Putamen (tissue), 1 donor: ENCODE data around the gene PLPP2.

Experiments used
- DNase-seq: peaks from one replicate; pipeline ENCODE4 v3.0.0-alpha.2; 2016; ENCODE audit warnings: low spot score

Gene PLPP2

GRCh38 chr19:315811-316210 lies 24.6 kb upstream of the PLPP2 start:
- DNase-seq = no peak

- no peak for DNase-seq
Measured at GRCh38 chr19:313988-314815, 23.0 kb upstream of the PLPP2 start.

- no peak for DNase-seq
Measured at GRCh38 chr19:313169-313987, 22.2 kb upstream of the PLPP2 start.

GRCh38 chr19:311813-312261 lies 20.6 kb upstream of the PLPP2 start:
- DNase-seq = no peak

GRCh38 chr19:310781-311496 lies 19.7 kb upstream of the PLPP2 start:
- no peak for DNase-seq

- DNase-seq = no peak
Measured at GRCh38 chr19:310141-310651, 19.0 kb upstream of the PLPP2 start.

GRCh38 chr19:309206-309565 lies 18.0 kb upstream of the PLPP2 start:
- DNase-seq = no peak

- DNase-seq = no peak
Measured at GRCh38 chr19:308471-309205, 17.4 kb upstream of the PLPP2 start.

- no peak for DNase-seq
Measured at GRCh38 chr19:307793-308420, 16.7 kb upstream of the PLPP2 start.

GRCh38 chr19:307111-307531 lies 15.9 kb upstream of the PLPP2 start:
- DNase-seq = no peak

- DNase-seq = no peak
Measured at GRCh38 chr19:306151-306900, 15.1 kb upstream of the PLPP2 start.

GRCh38 chr19:305240-306150 lies 14.3 kb upstream of the PLPP2 start:
- no peak for DNase-seq

- DNase-seq = no peak
Measured at GRCh38 chr19:296476-297225, 5.4 kb upstream of the PLPP2 start.

GRCh38 chr19:295687-296370 lies 4.6 kb upstream of the PLPP2 start:
- DNase-seq = no peak

- no peak for DNase-seq
Measured at GRCh38 chr19:294946-295686, 3.9 kb upstream of the PLPP2 start.

GRCh38 chr19:294341-294945 lies 3.2 kb upstream of the PLPP2 start:
- DNase-seq = no peak
